H1 (cell line): Measurements from ENCODE around the gene KARS1. TPM values are rescaled to one million over a fixed set of nuclear protein-coding genes. Genes with fewer than 3 reads are reported as not detected.

Source experiments
- CEBPB ChIP-seq: IDR thresholded peaks from 2 replicates; pipeline ENCODE4 v1.6.1; 2012; ENCODE audit warnings: low read depth, low read length
- CHD7 ChIP-seq: fragments of 300-600 bp; sonication (generic); IDR thresholded peaks from 2 replicates; pipeline ENCODE4 v1.7.1; 2012; ENCODE audit warnings: low read length, moderate library complexity, mild to moderate bottlenecking, inconsistent platforms; ENCODE audit not compliant: insufficient replicate concordance
- CTBP2 ChIP-seq: IDR thresholded peaks from 2 replicates; pipeline ENCODE4 v1.7.0; 2011; ENCODE audit warnings: borderline replicate concordance, mild to moderate bottlenecking, moderate library complexity, mixed read lengths, low read length; ENCODE audit not compliant: insufficient read depth, insufficient read length
- GABPA ChIP-seq: IDR thresholded peaks from 2 replicates; pipeline ENCODE4 v1.6.1; 2011; ENCODE audit warnings: mild to moderate bottlenecking, low read length, moderate library complexity, borderline replicate concordance; ENCODE audit not compliant: insufficient read depth
- HDAC6 ChIP-seq: IDR thresholded peaks from one replicate; pipeline ENCODE4 v1.7.1; 2012; ENCODE audit warnings: low read depth, mild to moderate bottlenecking, inconsistent platforms, low read length, moderate library complexity
- KDM4A ChIP-seq: IDR thresholded peaks from one replicate; pipeline ENCODE4 v1.7.1; 2012; ENCODE audit warnings: low read depth, mild to moderate bottlenecking, moderate library complexity, low read length, inconsistent platforms; ENCODE audit not compliant: severe bottlenecking
- NANOG ChIP-seq: IDR thresholded peaks from 2 replicates; pipeline ENCODE4 v1.6.1; 2011; ENCODE audit warnings: low read length, low read depth, mild to moderate bottlenecking, inconsistent platforms; ENCODE audit not compliant: insufficient read depth, poor library complexity, severe bottlenecking
- PHF8 ChIP-seq: fragments of 200-600 bp; sonication (generic); conservative IDR thresholded peaks from 2 replicates; pipeline ENCODE4 v1.7.1; 2012; ENCODE audit warnings: low read depth, mild to moderate bottlenecking, inconsistent platforms, low read length, moderate library complexity
- SAP30 ChIP-seq: fragments of 300-600 bp; sonication (generic); IDR thresholded peaks from 2 replicates; pipeline ENCODE4 v1.7.1; 2012; ENCODE audit warnings: low read length, moderate library complexity, mild to moderate bottlenecking, inconsistent platforms; ENCODE audit not compliant: insufficient read depth, insufficient replicate concordance
- SIRT6 ChIP-seq: IDR thresholded peaks from one replicate; pipeline ENCODE4 v1.7.1; 2012; ENCODE audit warnings: low read length, inconsistent platforms
- SP2 ChIP-seq: IDR thresholded peaks from 2 replicates; pipeline ENCODE4 v1.6.1; 2012; ENCODE audit warnings: mild to moderate bottlenecking, low read length, inconsistent platforms
- ZNF274 ChIP-seq: IDR thresholded peaks from 2 replicates; pipeline ENCODE4 v1.7.0; 2012; ENCODE audit warnings: low read length, borderline replicate concordance; ENCODE audit errors: extremely low read depth
- polyA plus RNA-seq, 7 experiments: library from polyadenylated mRNA; depleted of rRNA in 3 of 7; stranded (reverse) in 5 of 7; unstranded in 2 of 7; fragments of >200 nt in 5 of 7; fragments of 200-250 nt in 2 of 7; gene quantifications; 1 replicate in 5 of 7; 2 replicates in 1 of 7; 4 replicates in 1 of 7; pipeline versions ENCODE4 v1.2.1 to v1.2.3, GENCODE V29; 2011 to 2013; ENCODE audit warnings: missing spikeins in 2 of 7, mixed read lengths in 2 of 7
- total RNA-seq: library from RNA; stranded (reverse); fragmentation: NEBNext Ultra II Directional; extraction: Animal tissue kit (Norgen Biotek cat#: 25700); gene quantifications from 2 replicates; pipeline ENCODE4 v1.2.1, GENCODE V29; 2021

KARS1 gene
- total and polyA plus RNA-seq, 2 of the 8 experiments (the other 6 are each of a cell fraction or from before 2014, with no cell fraction given): 97.5 to 221 TPM

GRCh38 chr16:75627851-75628250 is 19.6 kb downstream of the KARS1 start (continued):
- no peak for TF ChIP-seq CHD7
- TF ChIP-seq SIRT6: no peak
- TF ChIP-seq GABPA: no peak
- TF ChIP-seq SP2: no peak
- TF ChIP-seq NANOG: no peak
- no peak for TF ChIP-seq KDM4A
- no peak for TF ChIP-seq HDAC6
- TF ChIP-seq SAP30: no peak
- no peak for TF ChIP-seq CEBPB
- no peak for TF ChIP-seq ZNF274
- no peak for TF ChIP-seq CTBP2
- TF ChIP-seq PHF8: no peak
